MM.1S (cell line): ENCODE data around the gene H1-8.

Experiments used
- DNase-seq: peaks from one replicate; pipeline ENCODE4 v3.0.0-alpha.2; 2015
- H2AFZ ChIP-seq: fragments of 300-600 bp; sonication (generic); 2 replicates; pipeline ENCODE4 v1.6.0; 2016; ENCODE audit warnings: antibody characterized with exemption, low read length
- H3F3A ChIP-seq: fragments of 300-600 bp; sonication (generic); 2 replicates; pipeline ENCODE4 v1.6.1; 2016; ENCODE audit warnings: mild to moderate bottlenecking, antibody characterized with exemption, low read length, moderate library complexity, mixed read lengths; ENCODE audit not compliant: insufficient read depth
- H3K27ac ChIP-seq: fragments of 300-600 bp; sonication (generic); 2 replicates; pipeline ENCODE4 v1.5.1; 2016; ENCODE audit warnings: mild to moderate bottlenecking, low read length
- H3K27me3 ChIP-seq: fragments of 300-600 bp; sonication (generic); replicated peaks from 2 replicates; pipeline ENCODE4 v1.6.0; 2016; ENCODE audit warnings: low read length; ENCODE audit not compliant: insufficient read depth
- H3K36me3 ChIP-seq: fragments of 300-600 bp; sonication (generic); replicated peaks from 2 replicates; pipeline ENCODE4 v1.6.1; 2016; ENCODE audit warnings: mild to moderate bottlenecking, low read length, mixed read lengths; ENCODE audit not compliant: insufficient read depth
- H3K4me1 ChIP-seq: fragments of 300-600 bp; sonication (generic); 2 replicates; pipeline ENCODE4 v1.6.1; 2016; ENCODE audit warnings: low read length, mixed read lengths
- H3K4me2 ChIP-seq: fragments of 300-600 bp; sonication (generic); 2 replicates; pipeline ENCODE4 v1.6.0; 2016; ENCODE audit warnings: low read depth, low read length
- H3K4me3 ChIP-seq: fragments of 300-600 bp; sonication (generic); 2 replicates; pipeline ENCODE4 v1.5.1; 2016; ENCODE audit warnings: low read length, mixed read lengths
- H3K79me2 ChIP-seq: fragments of 300-600 bp; sonication (generic); 2 replicates; pipeline ENCODE4 v1.6.1; 2016; ENCODE audit warnings: mixed run types, low read length, mixed read lengths
- H3K9ac ChIP-seq: fragments of 300-600 bp; sonication (generic); 2 replicates; pipeline ENCODE4 v1.6.1; 2016; ENCODE audit warnings: low read length, mixed read lengths
- H3K9me2 ChIP-seq: fragments of 300-600 bp; sonication (generic); replicated peaks from 2 replicates; pipeline ENCODE4 v1.6.1; 2016; ENCODE audit warnings: mild to moderate bottlenecking, low read length, mixed read lengths; ENCODE audit not compliant: insufficient read depth
- H3K9me3 ChIP-seq: fragments of 300-600 bp; sonication (generic); replicated peaks from 2 replicates; pipeline ENCODE4 v1.6.1; 2016; ENCODE audit warnings: mild to moderate bottlenecking, low read length, mixed read lengths; ENCODE audit not compliant: insufficient read depth
- H4K20me1 ChIP-seq: fragments of 300-600 bp; sonication (generic); 2 replicates; pipeline ENCODE4 v1.6.1; 2016; ENCODE audit warnings: mild to moderate bottlenecking, low read length, moderate library complexity, mixed read lengths; ENCODE audit not compliant: insufficient read depth
- CTCF ChIP-seq: fragments of 300-600 bp; sonication (generic); IDR thresholded peaks from 2 replicates; pipeline ENCODE4 v1.5.1; 2016; ENCODE audit warnings: antibody characterized with exemption, low read length, mixed read lengths
- EZH2 ChIP-seq: fragments of 300-600 bp; sonication (generic); optimal IDR thresholded peaks from 2 replicates; pipeline ENCODE3; 2017; ENCODE audit warnings: low read depth, mild to moderate bottlenecking, antibody characterized with exemption, low read length, mixed read lengths
- EZH2phosphoT487 ChIP-seq: fragments of 300-600 bp; sonication (generic); IDR thresholded peaks from 2 replicates; pipeline ENCODE4 v1.6.1; 2018; ENCODE audit warnings: antibody characterized with exemption, low read length

Gene H1-8

GRCh38 chr3:129569856-129570255 lies 26.9 kb downstream of the H1-8 start:
- H3F3A ChIP-seq: no peaks in the 10 kb centered on the region
- H3K27me3 ChIP-seq: no peaks in the 10 kb centered on the region
- no peaks in the 10 kb centered on the region for H4K20me1 ChIP-seq
- no peak overlapping the region for H3K9ac ChIP-seq
- H3K36me3 ChIP-seq: no peaks in the 10 kb centered on the region
- H2AFZ ChIP-seq: no peak overlapping the region
- H3K27ac ChIP-seq: no peak overlapping the region
- TF ChIP-seq CTCF (no peak), EZH2 (no peak), EZH2phosphoT487 (no peak)
- DNase-seq: no peak
- H3K4me2 ChIP-seq: no peak overlapping the region
- no peaks in the 10 kb centered on the region for H3K79me2 ChIP-seq
- no peak overlapping the region for H3K4me3 ChIP-seq
- H3K9me3 ChIP-seq: no peaks in the 10 kb centered on the region
- no peaks in the 10 kb centered on the region for H3K4me1 ChIP-seq
- no peaks in the 10 kb centered on the region for H3K9me2 ChIP-seq

- DNase-seq: no peak
- H3K4me2 ChIP-seq: no peak overlapping the region
- no peaks in the 10 kb centered on the region for H3K9me2 ChIP-seq
- no peaks in the 10 kb centered on the region for H3K79me2 ChIP-seq
- H3K4me3 ChIP-seq: no peak overlapping the region
- H3K4me1 ChIP-seq: peaks cover 13% of the 10 kb centered on the region
- H3F3A ChIP-seq: peaks cover 8% of the 10 kb centered on the region; the same call in 1 of the 2 replicates
- no peaks in the 10 kb centered on the region for H3K27me3 ChIP-seq
- H3K36me3 ChIP-seq: no peaks in the 10 kb centered on the region
- no peaks in the 10 kb centered on the region for H3K9me3 ChIP-seq
- no peaks in the 10 kb centered on the region for H4K20me1 ChIP-seq
- no peak overlapping the region for H3K9ac ChIP-seq
- TF ChIP-seq EZH2: no peak
- TF ChIP-seq EZH2phosphoT487: no peak
- no peak for TF ChIP-seq CTCF
- no peak overlapping the region for H3K27ac ChIP-seq
- H2AFZ ChIP-seq: no peak overlapping the region
These were observed 28.9 kb downstream of the H1-8 start for GRCh38 chr3:129571605-129572547.

- H3K9me3 ChIP-seq: no peaks in the 10 kb centered on the region
- H3K9me2 ChIP-seq: no peaks in the 10 kb centered on the region
- no peak overlapping the region for H2AFZ ChIP-seq
- no peak overlapping the region for H3K9ac ChIP-seq
- H4K20me1 ChIP-seq: no peaks in the 10 kb centered on the region
- H3K27ac ChIP-seq: no peak overlapping the region
- H3K36me3 ChIP-seq: no peaks in the 10 kb centered on the region
- no peak for DNase-seq
- TF ChIP-seq EZH2 (no peak), EZH2phosphoT487 (no peak), CTCF (no peak)
- no peaks in the 10 kb centered on the region for H3K79me2 ChIP-seq
- H3K4me2 ChIP-seq: no peak overlapping the region
- no peaks in the 10 kb centered on the region for H3K27me3 ChIP-seq
- no peak overlapping the region for H3K4me3 ChIP-seq
- H3F3A ChIP-seq: peaks cover 9% of the 10 kb centered on the region; the same call in 1 of the 2 replicates
- peaks cover 19% of the 10 kb centered on the region for H3K4me1 ChIP-seq
These were observed 29.6 kb downstream of the H1-8 start for GRCh38 chr3:129572603-129573002.
